AG10803 (cell line): ENCODE data around the gene RHBDD3.
A peak's percentile ranks its signal among the peaks of the same experiment; 100 is the strongest.

Experiments used
- DNase-seq: peaks from one replicate; pipeline ENCODE4 v3.0.0; 2010; ENCODE audit warnings: low read depth
- H3K4me3 ChIP-seq: 2 replicates; pipeline ENCODE4 v1.5.1; 2011; ENCODE audit warnings: mild to moderate bottlenecking, low read length, control low read depth
- TF ChIP-seq, protein P1 (sequence below): conservative IDR thresholded peaks from 2 replicates; pipeline ENCODE4 v1.5.1; 2011; ENCODE audit warnings: mild to moderate bottlenecking, low read length, control low read depth, inconsistent platforms

Gene RHBDD3

DNA sequence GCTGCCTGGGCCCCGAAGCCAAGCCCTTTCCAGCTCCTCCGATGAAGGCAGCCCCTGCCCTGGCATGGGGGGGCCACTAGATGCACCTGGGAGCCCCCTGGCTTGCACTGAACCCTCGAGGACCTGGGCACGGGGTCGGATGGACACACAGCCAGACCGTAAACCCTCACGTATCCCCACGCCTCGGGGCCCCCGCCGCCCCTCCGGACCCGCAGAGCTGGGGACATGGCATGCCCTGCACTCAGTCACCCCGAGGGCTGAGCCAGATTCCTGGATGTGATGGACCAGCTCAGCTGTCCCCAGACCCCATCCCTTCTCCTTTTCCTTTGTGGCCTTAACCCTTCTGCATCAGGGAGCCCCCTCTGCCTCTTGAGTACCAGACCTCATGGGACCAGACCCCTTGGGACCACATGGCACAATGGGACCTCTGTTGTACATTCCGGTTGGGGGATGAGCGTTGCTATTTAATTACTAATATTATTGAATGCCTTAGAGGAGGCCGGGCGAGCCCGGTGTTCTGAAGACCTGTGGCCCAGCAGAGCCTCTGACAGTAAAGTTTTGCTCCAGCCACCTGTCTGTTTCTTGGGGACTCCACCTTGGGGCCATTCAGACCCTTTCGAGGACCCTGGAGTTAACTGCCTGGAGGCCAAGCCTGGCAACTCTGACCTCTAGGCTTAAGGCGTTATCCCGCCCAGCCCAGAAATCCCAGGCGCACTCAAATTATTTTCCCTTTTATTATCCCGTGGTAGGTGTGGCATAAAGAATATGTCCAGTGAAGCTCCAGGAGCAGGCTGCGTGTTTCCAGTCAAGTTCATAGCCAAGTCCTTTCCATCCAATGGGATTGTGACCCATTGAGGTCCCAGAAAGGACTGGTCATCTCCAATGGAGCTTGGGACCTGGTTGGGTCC lies 44.7 kb upstream of the RHBDD3 start:
- no peak for DNase-seq
- TF ChIP-seq, protein P1, sequence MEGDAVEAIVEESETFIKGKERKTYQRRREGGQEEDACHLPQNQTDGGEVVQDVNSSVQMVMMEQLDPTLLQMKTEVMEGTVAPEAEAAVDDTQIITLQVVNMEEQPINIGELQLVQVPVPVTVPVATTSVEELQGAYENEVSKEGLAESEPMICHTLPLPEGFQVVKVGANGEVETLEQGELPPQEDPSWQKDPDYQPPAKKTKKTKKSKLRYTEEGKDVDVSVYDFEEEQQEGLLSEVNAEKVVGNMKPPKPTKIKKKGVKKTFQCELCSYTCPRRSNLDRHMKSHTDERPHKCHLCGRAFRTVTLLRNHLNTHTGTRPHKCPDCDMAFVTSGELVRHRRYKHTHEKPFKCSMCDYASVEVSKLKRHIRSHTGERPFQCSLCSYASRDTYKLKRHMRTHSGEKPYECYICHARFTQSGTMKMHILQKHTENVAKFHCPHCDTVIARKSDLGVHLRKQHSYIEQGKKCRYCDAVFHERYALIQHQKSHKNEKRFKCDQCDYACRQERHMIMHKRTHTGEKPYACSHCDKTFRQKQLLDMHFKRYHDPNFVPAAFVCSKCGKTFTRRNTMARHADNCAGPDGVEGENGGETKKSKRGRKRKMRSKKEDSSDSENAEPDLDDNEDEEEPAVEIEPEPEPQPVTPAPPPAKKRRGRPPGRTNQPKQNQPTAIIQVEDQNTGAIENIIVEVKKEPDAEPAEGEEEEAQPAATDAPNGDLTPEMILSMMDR = no peak

DNA sequence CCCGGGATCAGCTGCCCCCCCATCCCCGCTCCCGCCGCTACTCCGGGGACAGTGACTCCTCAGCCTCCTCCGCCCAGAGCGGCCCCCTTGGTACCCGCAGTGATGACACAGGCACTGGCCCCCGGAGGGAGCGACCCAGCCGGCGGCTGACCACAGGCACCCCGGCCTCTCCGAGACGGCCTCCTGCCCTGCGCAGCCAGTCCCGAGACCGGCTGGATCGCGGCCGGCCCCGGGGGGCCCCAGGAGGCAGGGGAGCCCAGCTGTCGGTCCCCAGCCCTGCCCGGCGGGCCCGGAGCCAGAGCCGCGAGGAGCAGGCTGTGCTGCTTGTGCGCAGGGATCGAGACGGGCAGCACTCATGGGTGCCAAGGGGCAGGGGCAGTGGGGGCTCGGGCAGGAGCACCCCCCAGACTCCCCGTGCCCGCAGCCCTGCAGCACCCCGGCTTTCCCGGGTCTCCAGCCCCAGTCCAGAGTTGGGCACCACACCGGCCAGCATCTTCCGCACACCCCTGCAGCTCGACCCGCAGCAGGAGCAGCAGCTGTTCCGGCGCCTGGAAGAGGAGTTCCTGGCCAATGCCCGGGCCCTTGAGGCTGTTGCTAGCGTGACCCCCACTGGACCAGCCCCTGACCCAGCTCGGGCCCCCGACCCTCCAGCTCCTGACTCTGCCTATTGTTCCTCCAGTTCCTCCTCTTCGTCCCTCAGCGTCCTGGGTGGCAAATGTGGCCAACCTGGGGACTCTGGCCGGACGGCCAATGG lies 43.9 kb upstream of the RHBDD3 start:
- DNase-seq = peak; percentile 20
- peak overlapping the region; percentile 38 for H3K4me3 ChIP-seq
- TF ChIP-seq, protein P1 = no peak

More for the DNA sequence above, 44.7 kb upstream of the RHBDD3 start:
- no peak overlapping the region for H3K4me3 ChIP-seq

DNA sequence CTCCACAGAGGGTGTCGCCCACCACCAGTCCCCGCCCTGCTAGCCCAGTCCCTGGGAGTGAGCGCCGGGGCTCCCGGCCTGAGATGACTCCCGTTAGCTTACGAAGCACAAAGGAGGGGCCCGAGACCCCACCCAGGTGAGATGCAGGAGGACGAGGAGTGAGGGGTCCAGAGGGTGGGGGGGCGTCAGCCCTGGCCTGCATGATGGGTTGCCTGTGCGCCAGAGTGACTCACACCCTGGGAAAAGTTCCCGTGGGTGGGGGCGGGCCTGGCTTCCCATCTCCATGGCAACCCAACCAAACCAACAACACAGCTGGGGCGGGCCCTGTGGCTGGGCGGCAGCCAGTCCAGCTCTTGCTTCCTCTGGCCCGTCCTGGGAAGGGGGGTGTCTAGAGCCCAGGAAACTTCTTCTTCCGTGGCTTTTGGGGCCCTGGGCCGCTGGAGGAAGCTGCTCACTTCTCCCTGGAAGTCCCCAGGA lies 43.1 kb upstream of the RHBDD3 start:
- peak overlapping the region; percentile 38 for H3K4me3 ChIP-seq
- peak; percentile 98 for DNase-seq
- TF ChIP-seq, protein P1 = no peak

DNA sequence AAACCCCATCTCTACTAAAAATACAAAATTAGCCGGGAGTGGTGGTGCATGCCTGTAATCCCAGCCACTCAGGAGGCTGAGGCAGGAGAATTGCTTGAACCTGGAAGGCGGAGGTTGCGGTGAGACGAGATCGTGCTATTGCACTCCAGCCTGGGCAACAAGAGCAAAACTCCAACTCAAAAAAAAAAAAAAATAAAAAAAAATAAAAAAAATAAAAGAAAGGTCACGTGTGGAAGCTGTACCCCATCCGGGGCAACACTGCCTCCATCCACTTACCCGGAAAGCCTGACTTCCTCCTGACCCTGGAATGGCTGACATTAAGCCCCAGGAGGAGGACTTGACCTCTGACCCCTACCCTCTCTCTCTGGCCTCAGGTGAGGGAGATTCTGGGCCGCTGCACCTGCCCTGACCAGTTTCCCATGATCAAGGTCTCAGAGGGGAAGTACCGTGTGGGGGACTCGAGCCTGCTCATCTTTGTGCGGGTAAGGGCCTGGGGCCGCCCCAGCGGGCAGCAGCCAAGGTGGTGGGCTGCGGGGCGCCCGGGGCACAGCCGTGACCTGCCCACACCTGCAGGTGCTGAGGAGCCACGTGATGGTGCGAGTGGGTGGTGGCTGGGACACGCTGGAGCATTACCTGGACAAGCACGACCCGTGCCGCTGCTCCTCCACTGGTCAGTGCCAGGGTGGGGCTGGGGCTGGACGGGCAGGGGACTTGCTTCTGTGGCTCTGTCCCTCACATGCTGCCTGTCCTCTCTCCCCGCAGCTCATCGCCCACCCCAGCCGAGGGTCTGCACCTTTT lies 42.5 kb upstream of the RHBDD3 start:
- TF ChIP-seq, protein P1 = no peak
- no peak overlapping the region for H3K4me3 ChIP-seq
- DNase-seq = no peak

DNA sequence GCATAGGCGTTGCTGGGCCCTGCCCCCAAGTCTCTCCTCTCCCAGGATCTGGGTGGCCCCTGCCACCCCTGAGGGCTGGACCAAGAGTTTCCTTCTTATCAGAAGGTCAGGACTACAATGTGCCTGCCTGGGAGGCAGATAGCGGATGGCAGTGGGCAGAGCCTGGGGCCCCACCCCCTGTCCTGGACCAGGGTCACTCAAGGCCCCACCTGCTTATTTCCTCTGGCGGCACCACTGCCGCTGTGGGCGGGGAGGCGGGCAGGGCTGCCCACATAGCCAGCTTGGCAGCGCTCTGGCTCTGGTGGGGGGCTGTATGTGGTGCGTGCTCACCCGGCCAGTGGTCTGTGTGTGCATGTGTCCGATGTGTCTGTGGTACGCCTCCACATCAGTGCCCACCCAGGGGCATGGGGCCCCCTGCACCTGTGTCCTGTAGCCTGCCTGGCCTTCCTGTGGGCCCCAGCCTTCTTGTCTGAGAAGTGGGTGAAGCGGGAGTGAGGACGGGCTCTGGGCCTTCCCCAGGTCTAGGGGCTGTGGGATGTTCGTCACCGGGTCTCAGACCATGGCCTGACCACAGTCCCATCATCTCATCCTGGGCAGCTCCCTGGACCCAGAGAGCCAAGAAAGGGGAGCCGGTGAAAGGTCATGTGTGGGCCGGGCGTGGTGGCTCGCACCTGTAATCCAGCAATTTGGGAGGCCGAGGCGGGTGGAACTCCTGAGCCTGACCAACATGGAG lies 41.7 kb upstream of the RHBDD3 start:
- no peak for DNase-seq
- TF ChIP-seq, protein P1 = no peak
- peak overlapping the region; percentile 81 for H3K4me3 ChIP-seq

DNA sequence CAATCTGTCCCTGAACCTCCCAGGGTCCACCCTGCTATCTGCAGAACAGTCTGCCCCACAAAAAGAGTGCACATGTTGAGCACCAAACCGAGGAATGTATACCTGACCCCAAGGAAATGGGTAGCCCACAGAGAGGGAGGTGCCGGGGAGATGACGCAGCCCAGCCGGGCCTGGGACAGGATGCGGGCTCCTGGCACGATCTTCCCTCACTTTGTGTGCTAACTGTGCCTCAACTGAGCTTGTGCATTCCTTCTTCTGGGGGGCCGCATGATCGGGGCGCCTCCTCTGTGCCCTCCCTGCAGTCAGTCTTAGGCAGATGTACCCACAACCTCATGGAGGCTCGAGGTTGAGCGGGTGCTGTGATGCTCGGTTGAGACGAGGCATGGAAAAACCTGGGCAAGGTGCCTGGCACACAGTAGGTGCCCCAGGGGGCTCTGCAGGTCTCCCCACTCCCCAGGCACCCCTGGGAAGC lies 41.0 kb upstream of the RHBDD3 start:
- TF ChIP-seq, protein P1 = no peak
- H3K4me3 ChIP-seq = peak overlapping the region; percentile 81
- peak; percentile 75 for DNase-seq
